HuH-7 (cell line): ENCODE results near the gene PGAM5.
"Not testable (repeated sequence)": the region's sequence is repeated elsewhere in the genome, so short reads cannot be mapped to it uniquely, and the experiment has no call there.

ENCODE experiments used
- DNase-seq: peaks from one replicate; pipeline ENCODE4 v3.0.0; 2011; ENCODE audit warnings: low spot score

The PGAM5 gene

GRCh38 chr12:132753670-132754069, 43.0 kb downstream of the PGAM5 start:
- not testable (repeated sequence) for DNase-seq

- DNase-seq: peak; percentile 26
Measured at GRCh38 chr12:132754160-132754932, 43.7 kb downstream of the PGAM5 start.

- DNase-seq: not testable (repeated sequence)
Measured at GRCh38 chr12:132758825-132759224, 48.2 kb downstream of the PGAM5 start.

GRCh38 chr12:132759359-132759758, 48.7 kb downstream of the PGAM5 start:
- no peak for DNase-seq

GRCh38 chr12:132761032-132761920, 50.6 kb downstream of the PGAM5 start, which contains the start of gene ANKLE2:
ANKLE2 (minus strand) TSS chr12:132761832; CDS start chr12:132761798, 34 bp downstream.
- DNase-seq: peak; percentile 40

- peak; percentile 87 for DNase-seq
Measured at GRCh38 chr12:132761921-132762583, 51.4 kb downstream of the PGAM5 start.

- DNase-seq: no peak
Measured at GRCh38 chr12:132764231-132764630, 53.6 kb downstream of the PGAM5 start.

GRCh38 chr12:132765361-132765760, 54.7 kb downstream of the PGAM5 start:
- no peak for DNase-seq

GRCh38 chr12:132766380-132767085, 55.9 kb downstream of the PGAM5 start:
- no peak for DNase-seq

GRCh38 chr12:132771126-132771838, 60.6 kb downstream of the PGAM5 start:
- no peak for DNase-seq
